Measurements from ENCODE around the gene SMLR1. TPM values are rescaled to one million over a fixed set of nuclear protein-coding genes. Genes with fewer than 3 reads are reported as not detected.

The SMLR1 gene
- not detected in 2 replicates for total RNA-seq (2014; rRNA removed; shearing (Covaris generic))
- not detected in 2 replicates for total RNA-seq (2022)
- not detected for Bru-seq, nascent RNA
- BruChase-seq, experiment 1, labeled RNA remaining after a 6-hour chase: not detected
- not detected for BruChase-seq, experiment 2, labeled RNA remaining after a 2-hour chase
- long read RNA-seq: 0 reads

DNA sequence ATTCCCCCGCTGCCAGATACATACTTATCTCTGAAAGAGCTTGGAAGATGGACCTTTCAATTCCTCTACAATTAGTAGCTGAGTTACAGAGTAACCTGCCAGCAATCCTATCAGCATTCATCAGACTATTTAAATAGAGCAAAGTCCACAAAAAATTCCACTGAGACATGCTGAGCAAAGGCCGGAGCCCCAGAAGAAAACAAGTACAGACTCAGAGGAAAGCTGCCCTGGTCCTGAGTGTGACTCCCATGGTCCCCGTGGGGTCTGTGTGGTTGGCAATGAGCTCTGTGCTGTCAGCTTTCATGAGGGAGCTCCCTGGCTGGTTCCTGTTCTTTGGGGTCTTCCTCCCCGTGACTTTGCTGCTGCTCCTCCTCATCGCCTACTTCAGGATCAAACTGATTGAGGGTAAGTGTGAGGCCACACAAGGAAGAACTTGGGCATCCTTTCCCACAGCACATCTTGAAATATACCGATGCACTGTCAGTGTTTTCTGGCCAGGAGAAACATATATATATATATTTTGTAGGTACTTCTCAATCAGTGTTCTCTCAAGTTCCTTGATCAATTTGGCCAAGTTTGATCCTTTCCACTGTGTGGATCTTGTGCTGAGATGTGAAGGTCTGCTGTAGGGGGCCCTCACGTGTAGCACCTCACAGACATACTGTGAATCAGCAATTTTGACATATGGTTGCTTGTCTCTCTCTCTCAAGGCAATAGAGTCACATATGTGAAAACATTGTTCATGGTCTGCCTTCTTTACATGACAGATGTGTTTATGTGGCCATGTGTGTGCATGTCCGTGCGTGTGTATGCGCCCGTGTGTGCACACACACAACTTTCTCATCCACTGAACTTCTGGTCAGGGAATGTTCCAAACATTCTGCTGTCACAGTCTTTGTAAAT lies at the start of gene SMLR1:
TSS of gene SMLR1 (plus strand) at position 160 of the 903 bp plus-strand sequence. CDS start at position 168, 8 bp downstream.
- TF ChIP-seq, protein P1, sequence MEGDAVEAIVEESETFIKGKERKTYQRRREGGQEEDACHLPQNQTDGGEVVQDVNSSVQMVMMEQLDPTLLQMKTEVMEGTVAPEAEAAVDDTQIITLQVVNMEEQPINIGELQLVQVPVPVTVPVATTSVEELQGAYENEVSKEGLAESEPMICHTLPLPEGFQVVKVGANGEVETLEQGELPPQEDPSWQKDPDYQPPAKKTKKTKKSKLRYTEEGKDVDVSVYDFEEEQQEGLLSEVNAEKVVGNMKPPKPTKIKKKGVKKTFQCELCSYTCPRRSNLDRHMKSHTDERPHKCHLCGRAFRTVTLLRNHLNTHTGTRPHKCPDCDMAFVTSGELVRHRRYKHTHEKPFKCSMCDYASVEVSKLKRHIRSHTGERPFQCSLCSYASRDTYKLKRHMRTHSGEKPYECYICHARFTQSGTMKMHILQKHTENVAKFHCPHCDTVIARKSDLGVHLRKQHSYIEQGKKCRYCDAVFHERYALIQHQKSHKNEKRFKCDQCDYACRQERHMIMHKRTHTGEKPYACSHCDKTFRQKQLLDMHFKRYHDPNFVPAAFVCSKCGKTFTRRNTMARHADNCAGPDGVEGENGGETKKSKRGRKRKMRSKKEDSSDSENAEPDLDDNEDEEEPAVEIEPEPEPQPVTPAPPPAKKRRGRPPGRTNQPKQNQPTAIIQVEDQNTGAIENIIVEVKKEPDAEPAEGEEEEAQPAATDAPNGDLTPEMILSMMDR (conservative IDR thresholded peaks at IDR 0.05; ENCODE audit: low read length): no peak
- no peak for TF ChIP-seq EZH2phosphoT487 (IDR thresholded peaks at IDR 0.05; ENCODE audit: borderline replicate concordance, low read depth, low read length)
- no peak within 1 kb of the TSS for H2AFZ ChIP-seq (ENCODE audit: low read length)
- no peaks in the 10 kb centered on the region for H3K9me2 ChIP-seq (ENCODE audit: insufficient read depth, low read length)
- no peak within 1 kb of the TSS for H3K4me3 ChIP-seq (ENCODE audit: low read depth, low read length, poor library complexity, severe bottlenecking)
- CTCF ChIA-PET (ENCODE audit: unreplicated experiment): no interaction called here
- no TSS peak for BruUV-seq (replicated peaks)
- H3K4me2 ChIP-seq (ENCODE audit: low read length): no peak within 1 kb of the TSS
- no peaks in the 10 kb centered on the region for H3K9me3 ChIP-seq (ENCODE audit: low read length)
- no peaks in the 10 kb centered on the region for H3K4me1 ChIP-seq (ENCODE audit: insufficient read depth, low read length, poor library complexity, severe bottlenecking)
- POLR2A ChIA-PET: interaction anchor here (0.6 to 0.7 kb wide), 4 partner anchors 13 to 489 kb away, joined by 3 to 5 read pairs (median 4); no protein-coding TSS in a partner anchor
- H4K20me1 ChIP-seq (ENCODE audit: insufficient read depth, low read length): no peaks in the 10 kb centered on the region
- intact Hi-C loops (cut with micrococcal nuclease; ENCODE audit: unreplicated experiment): no loop called here
- no peak for DNase-seq (ENCODE audit: low spot score)
- no peaks in the 10 kb centered on the region for H3K36me3 ChIP-seq (ENCODE audit: insufficient read depth, low read length)
- no peaks in the 10 kb centered on the region for H3K79me2 ChIP-seq (ENCODE audit: insufficient read depth, low read depth, low read length)
- H3K27ac ChIP-seq (ENCODE audit: low read depth, low read length, poor library complexity, severe bottlenecking): no peak within 1 kb of the TSS

DNA sequence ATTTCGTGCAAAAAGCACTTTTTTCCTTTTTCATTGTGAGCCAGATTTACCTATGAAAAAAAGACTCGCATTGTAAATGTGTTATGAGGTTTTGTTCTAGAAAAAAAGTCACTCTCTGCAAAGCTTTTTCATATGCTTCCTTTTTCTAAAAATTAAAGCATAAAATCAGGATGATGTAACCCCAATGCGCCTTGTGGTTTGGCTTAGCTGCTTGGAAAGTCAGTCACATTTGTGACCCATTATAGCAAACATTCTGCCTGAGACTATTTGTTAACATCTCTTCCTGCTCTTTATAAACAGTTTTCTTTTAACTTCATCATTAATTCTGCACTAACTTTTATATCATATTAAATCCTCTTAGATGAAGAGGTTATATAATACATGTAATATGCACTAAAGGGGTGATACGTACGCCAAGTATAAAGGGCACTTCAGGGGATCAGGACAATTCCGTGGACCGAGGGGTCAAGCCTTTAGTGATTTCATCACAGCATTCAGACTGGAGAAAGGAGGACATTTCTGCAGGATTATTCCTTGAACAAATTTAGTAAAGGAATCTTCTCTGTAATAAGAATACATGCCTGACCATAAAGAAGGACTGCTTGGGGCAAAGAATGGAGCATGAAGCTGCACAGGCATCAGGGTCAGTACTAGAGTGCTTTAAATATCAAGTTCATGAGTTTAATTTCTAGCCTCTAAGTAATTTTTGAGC lies 48.1 kb upstream of the SMLR1 start:
- CTCF ChIA-PET (ENCODE audit: unreplicated experiment): no interaction called here
- POLR2A ChIA-PET: no interaction called here
- no peaks in the 10 kb centered on the region for H3K9me3 ChIP-seq (ENCODE audit: low read length)
- H3K4me1 ChIP-seq (ENCODE audit: insufficient read depth, low read length, poor library complexity, severe bottlenecking): no peaks in the 10 kb centered on the region
- no peaks in the 10 kb centered on the region for H3K9me2 ChIP-seq (ENCODE audit: insufficient read depth, low read length)
- DNase-seq (ENCODE audit: low spot score): no peak
- no peak overlapping the region for H3K4me3 ChIP-seq (ENCODE audit: low read depth, low read length, poor library complexity, severe bottlenecking)
- intact Hi-C loops (cut with micrococcal nuclease; ENCODE audit: unreplicated experiment): no loop called here
- H2AFZ ChIP-seq (ENCODE audit: low read length): no peak overlapping the region
- BruUV-seq (replicated peaks): no TSS peak
- no peak overlapping the region for H3K4me2 ChIP-seq (ENCODE audit: low read length)
- no peaks in the 10 kb centered on the region for H3K36me3 ChIP-seq (ENCODE audit: insufficient read depth, low read length)
- TF ChIP-seq EZH2phosphoT487 (IDR thresholded peaks at IDR 0.05; ENCODE audit: borderline replicate concordance, low read depth, low read length): no peak
- TF ChIP-seq, protein P1 (conservative IDR thresholded peaks at IDR 0.05; ENCODE audit: low read length): no peak
- no peaks in the 10 kb centered on the region for H3K79me2 ChIP-seq (ENCODE audit: insufficient read depth, low read depth, low read length)
- H4K20me1 ChIP-seq (ENCODE audit: insufficient read depth, low read length): no peaks in the 10 kb centered on the region
- H3K27ac ChIP-seq (ENCODE audit: low read depth, low read length, poor library complexity, severe bottlenecking): no peak overlapping the region

All from OCI-LY7 (cell line).